ENCODE measurements around the gene PACRG. TPM values are rescaled to one million over a fixed set of nuclear protein-coding genes. Genes with fewer than 3 reads are reported as not detected.

The PACRG gene
- total RNA-seq, 1 donor from 2014 or later, result under 0.01 TPM

- Histone ChIP-seq H3K36me3 (ENCODE audit: control insufficient read depth, insufficient read depth, low read length) (no peaks in the 10 kb centered on the region), H3K27me3 (ENCODE audit: control insufficient read depth, insufficient read depth, low read length) (no peaks in the 10 kb centered on the region), H3K4me3 (ENCODE audit: low read depth, low read length) (no peak overlapping the region)
- FAIRE-seq (no peak), DNase-seq (ENCODE audit: low read depth) (no peak)
- no peak for TF ChIP-seq CTCF (IDR thresholded peaks at IDR 0.05; ENCODE audit: insufficient read depth, low read length, severe bottlenecking)
These were observed 176.4 kb downstream of the PACRG start for GRCh38 chr6:162904069-162904663.

GRCh38 chr6:162906479-162906878 lies 178.7 kb downstream of the PACRG start:
- no peaks in the 10 kb centered on the region for H3K36me3 ChIP-seq (ENCODE audit: control insufficient read depth, insufficient read depth, low read length)
- FAIRE-seq (no peak), DNase-seq (ENCODE audit: low read depth) (no peak)
- no peaks in the 10 kb centered on the region for H3K27me3 ChIP-seq (ENCODE audit: control insufficient read depth, insufficient read depth, low read length)
- TF ChIP-seq CTCF (IDR thresholded peaks at IDR 0.05; ENCODE audit: insufficient read depth, low read length, severe bottlenecking), result no peak
- no peak overlapping the region for H3K4me3 ChIP-seq (ENCODE audit: low read depth, low read length)

GRCh38 chr6:162907876-162908481 lies 180.2 kb downstream of the PACRG start:
- Histone ChIP-seq H3K4me3 (ENCODE audit: low read depth, low read length) (no peak overlapping the region), H3K27me3 (ENCODE audit: control insufficient read depth, insufficient read depth, low read length) (no peaks in the 10 kb centered on the region), H3K36me3 (ENCODE audit: control insufficient read depth, insufficient read depth, low read length) (no peaks in the 10 kb centered on the region)
- DNase-seq (ENCODE audit: low read depth), result peak; percentile 50
- FAIRE-seq, result no peak
- TF ChIP-seq CTCF (IDR thresholded peaks at IDR 0.05; ENCODE audit: insufficient read depth, low read length, severe bottlenecking), result peak; percentile 5

- Histone ChIP-seq H3K36me3 (ENCODE audit: control insufficient read depth, insufficient read depth, low read length) (no peaks in the 10 kb centered on the region), H3K27me3 (ENCODE audit: control insufficient read depth, insufficient read depth, low read length) (no peaks in the 10 kb centered on the region), H3K4me3 (ENCODE audit: low read depth, low read length) (no peak overlapping the region)
- TF ChIP-seq CTCF (IDR thresholded peaks at IDR 0.05; ENCODE audit: insufficient read depth, low read length, severe bottlenecking), result no peak
- FAIRE-seq (no peak), DNase-seq (ENCODE audit: low read depth) (no peak)
These were observed 185.4 kb downstream of the PACRG start for GRCh38 chr6:162913206-162913605.

GRCh38 chr6:162917506-162917905 lies 189.7 kb downstream of the PACRG start:
- DNase-seq (ENCODE audit: low read depth), result no peak
- Histone ChIP-seq H3K4me3 (ENCODE audit: low read depth, low read length) (no peak overlapping the region), H3K36me3 (ENCODE audit: control insufficient read depth, insufficient read depth, low read length) (no peaks in the 10 kb centered on the region), H3K27me3 (ENCODE audit: control insufficient read depth, insufficient read depth, low read length) (no peaks in the 10 kb centered on the region)
- FAIRE-seq, result no peak
- no peak for TF ChIP-seq CTCF (IDR thresholded peaks at IDR 0.05; ENCODE audit: insufficient read depth, low read length, severe bottlenecking)

GRCh38 chr6:162921062-162921461 lies 193.3 kb downstream of the PACRG start:
- Histone ChIP-seq H3K4me3 (ENCODE audit: low read depth, low read length) (no peak overlapping the region), H3K27me3 (ENCODE audit: control insufficient read depth, insufficient read depth, low read length) (no peaks in the 10 kb centered on the region), H3K36me3 (ENCODE audit: control insufficient read depth, insufficient read depth, low read length) (no peaks in the 10 kb centered on the region)
- FAIRE-seq, result no peak
- no peak for TF ChIP-seq CTCF (IDR thresholded peaks at IDR 0.05; ENCODE audit: insufficient read depth, low read length, severe bottlenecking)
- DNase-seq (ENCODE audit: low read depth), result no peak
